GM18505 (cell line): ENCODE measurements around the gene SLAMF6.
"Not testable (repeated sequence)": the region's sequence is repeated elsewhere in the genome, so short reads cannot be mapped to it uniquely, and the experiment has no call there.

Experiments
- ATAC-seq: cut with Tn5 transposase; IDR thresholded peaks from one replicate; pipeline ENCODE4 v1.9.1; 2021; ENCODE audit not compliant: unreplicated experiment
- POLR2A ChIP-seq: IDR thresholded peaks from 4 replicates; pipeline ENCODE4 v1.6.1; 2011; ENCODE audit warnings: borderline replicate concordance; ENCODE audit not compliant: insufficient read depth, insufficient read length; ENCODE audit errors: extremely low read depth

SLAMF6 gene

GRCh38 chr1:160538985-160539651 lies 16.1 kb upstream of the SLAMF6 start:
- ATAC-seq, result no peak
- no peak for TF ChIP-seq POLR2A

- ATAC-seq, result no peak
- no peak for TF ChIP-seq POLR2A
Observed at GRCh38 chr1:160537714-160538665, 14.9 kb upstream of the SLAMF6 start.

- no peak for ATAC-seq
- TF ChIP-seq POLR2A, result no peak
Observed at GRCh38 chr1:160534823-160535605, 12.0 kb upstream of the SLAMF6 start.

GRCh38 chr1:160532557-160532813 lies 9.4 kb upstream of the SLAMF6 start:
- not testable (repeated sequence) for ATAC-seq

DNA sequence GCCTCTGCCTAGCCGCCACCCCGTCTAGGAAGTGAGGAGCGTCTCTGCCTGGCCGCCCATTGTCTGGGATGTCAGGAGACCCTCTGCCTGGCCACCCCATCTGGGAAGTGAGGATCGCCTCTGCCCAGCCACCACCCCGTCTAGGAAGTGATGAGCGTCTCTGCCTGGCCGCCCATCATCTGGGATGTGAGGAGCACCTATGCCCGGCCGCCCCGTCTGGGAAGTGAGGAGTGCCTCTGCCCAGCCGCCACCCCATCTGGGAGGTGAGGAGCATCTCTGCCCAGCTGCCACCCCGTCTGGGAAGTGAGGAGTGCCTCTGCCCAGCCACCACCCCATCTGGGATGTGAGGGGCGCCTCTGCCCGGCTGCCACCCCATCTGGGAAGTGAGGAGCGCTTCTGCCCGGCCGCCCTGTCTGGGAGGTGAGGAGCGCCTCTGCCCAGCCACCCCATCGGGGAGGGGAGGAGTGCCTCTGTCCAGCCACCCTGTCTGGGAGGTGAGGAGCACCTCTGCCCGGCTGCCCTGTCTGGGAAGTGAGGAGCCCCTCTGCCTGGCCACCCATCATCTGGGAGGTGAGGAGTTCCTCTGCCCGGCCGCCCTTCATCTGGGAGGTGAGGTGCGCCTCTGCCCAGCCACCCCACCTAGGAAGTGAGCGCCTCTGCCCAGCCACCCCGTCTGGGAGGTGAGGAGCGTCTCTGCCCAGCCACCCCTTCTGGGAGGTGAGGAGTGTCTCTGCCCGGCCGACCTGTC lies 8.9 kb upstream of the SLAMF6 start:
- not testable (repeated sequence) for ATAC-seq

DNA sequence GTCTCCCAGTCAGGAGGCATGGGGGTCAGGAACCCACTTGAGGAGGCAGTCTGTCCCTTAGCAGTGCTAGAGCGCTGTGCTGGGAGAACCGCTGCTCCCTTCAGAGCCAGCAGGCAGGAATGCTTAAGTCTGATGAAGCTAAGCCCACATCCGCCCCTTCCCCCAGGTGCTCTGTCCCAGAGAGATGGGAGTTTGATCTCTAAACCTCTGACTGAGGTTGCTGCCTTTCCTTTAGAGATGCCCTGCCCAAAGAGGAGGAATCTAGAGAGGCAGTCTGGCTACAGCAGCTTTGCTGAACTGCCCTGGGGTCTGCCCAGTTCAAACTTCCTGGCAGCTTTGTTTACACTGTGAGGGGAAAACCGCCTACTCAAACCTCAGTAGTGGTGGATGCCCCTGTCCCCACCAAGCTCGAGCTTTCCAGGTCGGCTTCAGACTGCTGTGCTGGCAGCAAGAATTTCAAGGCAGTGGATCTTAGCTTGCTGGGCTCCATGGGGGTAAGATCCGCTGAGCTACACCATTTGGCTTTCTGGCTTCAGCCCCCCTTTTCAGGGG lies 6.4 kb upstream of the SLAMF6 start:
- not testable (repeated sequence) for ATAC-seq

DNA sequence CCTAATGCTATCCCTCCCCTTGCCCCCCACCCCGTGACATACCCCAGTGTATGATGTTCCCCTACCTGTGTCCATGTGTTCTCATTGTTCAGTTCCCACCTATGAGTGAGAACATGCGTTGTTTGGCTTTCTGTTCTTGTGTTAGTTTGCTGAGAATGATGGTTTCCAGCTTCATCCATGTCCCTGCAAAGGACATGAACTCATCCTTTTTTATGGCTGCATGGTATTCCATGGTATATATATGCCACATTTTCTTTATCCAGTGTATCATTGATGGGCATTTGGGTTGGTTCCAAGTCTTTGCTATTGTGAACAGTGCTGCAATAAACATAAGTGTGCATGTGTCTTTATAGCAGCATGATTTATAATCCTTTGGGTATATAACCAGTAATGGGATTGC lies 734 bp upstream of the SLAMF6 start:
- ATAC-seq, result not testable (repeated sequence)

- TF ChIP-seq POLR2A, result no peak
- no peak for ATAC-seq
Observed at GRCh38 chr1:160522136-160522535, 919 bp downstream of the SLAMF6 start.

GRCh38 chr1:160521554-160521953 lies 1.5 kb downstream of the SLAMF6 start:
- no peak for ATAC-seq
- TF ChIP-seq POLR2A, result no peak

- TF ChIP-seq POLR2A, result no peak
- ATAC-seq, result no peak
Observed at GRCh38 chr1:160520999-160521398, 2.1 kb downstream of the SLAMF6 start.

DNA sequence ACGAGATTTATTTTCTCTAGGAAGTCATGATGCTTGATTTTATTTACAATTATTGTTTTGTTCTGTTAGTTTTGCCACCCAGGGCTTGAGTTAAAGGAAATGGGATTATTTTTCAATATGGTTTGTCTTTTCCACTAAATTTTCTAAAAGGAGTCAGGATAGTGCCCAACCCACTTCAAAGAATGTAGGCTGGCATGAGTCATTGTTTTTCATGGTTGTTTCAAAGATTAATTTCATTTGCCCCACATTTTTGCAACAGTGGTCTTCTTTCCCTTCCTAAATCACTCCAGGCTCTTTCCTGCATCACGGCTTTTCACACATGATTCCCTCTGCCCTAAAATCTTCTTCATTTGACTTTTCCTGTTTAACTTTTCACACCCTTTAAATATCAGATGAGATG lies 2.5 kb downstream of the SLAMF6 start:
- no peak for ATAC-seq
- no peak for TF ChIP-seq POLR2A

- TF ChIP-seq POLR2A, result peak; percentile 48
- ATAC-seq, result no peak
Observed at GRCh38 chr1:160519642-160520435, 3.2 kb downstream of the SLAMF6 start.

DNA sequence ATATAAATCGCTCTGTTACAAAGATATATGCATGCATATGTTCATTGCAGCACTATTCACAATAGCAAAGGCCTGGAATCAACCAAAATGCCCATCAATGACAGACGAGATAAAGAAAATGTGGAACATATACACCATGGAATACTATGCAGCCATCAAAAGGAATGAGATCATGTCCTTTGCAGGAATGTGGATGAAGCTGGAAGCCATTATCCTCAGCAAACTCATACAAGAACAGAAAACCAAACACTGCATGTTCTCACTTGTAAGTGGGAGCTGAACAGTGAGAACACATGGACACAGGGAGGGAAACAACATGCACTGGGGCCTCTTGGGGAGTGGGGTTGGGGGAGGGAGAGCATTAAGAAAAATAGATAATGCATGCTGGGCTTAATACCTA lies 5.5 kb downstream of the SLAMF6 start:
- not testable (repeated sequence) for ATAC-seq

- ATAC-seq, result not testable (repeated sequence)
Observed at GRCh38 chr1:160515908-160516307, 7.1 kb downstream of the SLAMF6 start.
